GM18499 (cell line): ENCODE data around the gene TBX4.

Source experiments
- ATAC-seq: cut with Tn5 transposase; IDR thresholded peaks from one replicate; pipeline ENCODE4 v1.9.1; 2021; ENCODE audit warnings: moderate number of reproducible peaks; ENCODE audit not compliant: insufficient read depth, unreplicated experiment

TBX4 gene

DNA sequence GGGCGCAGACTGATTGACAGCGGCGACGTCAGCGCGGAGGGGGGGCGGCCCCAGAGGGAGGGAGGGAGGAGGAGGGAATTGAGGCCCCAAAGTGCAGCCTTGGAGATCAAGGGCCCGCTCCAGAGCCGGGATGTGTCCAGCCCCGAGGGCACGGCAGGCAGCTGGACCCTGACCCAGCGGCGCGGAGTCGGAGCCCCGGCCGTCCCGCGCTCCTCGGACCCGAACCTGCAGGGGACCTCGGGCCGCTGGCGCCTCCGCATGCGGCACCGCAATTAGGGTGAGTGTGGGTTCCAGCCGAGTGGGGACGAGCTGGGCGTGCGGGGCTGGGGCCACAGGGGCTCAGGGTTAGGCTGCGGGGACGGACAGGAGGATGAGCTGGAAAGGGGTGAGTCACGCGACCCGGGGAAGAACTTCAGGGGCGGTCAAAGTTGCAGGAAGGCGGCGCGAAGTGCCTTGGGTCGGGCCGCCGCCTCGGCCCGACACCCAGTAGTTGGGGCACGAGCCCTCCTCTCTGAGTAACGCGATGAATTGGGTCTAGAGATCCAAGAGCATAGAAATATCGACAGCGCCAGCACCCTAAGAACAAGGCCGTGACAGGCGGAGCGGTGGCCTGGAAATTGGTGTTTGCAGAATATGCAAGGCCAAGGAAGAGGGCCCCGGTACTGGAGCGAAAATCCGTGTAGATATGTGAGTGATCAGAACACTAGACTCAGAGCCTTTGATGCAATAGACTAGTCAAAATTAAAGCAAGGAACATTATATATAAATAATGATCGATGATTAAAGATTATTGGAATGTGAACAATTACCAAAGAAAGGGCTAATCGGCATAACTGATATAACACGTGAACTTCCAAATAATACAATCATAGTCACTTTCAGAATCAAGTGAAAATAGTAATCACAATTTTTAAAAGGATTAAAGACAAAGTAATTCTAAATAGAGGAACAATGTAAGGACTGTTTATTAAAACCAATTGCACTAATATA, at the start of gene TBX4:
Gene TBX4 (plus strand): TSS at position 122 of the 990 bp plus-strand sequence. CDS start 4,069 bp downstream, outside the sequence.
- ATAC-seq = no peak

GRCh38 chr17:61402978-61403800, 49.0 kb upstream of the TBX4 start:
- ATAC-seq = no peak

DNA sequence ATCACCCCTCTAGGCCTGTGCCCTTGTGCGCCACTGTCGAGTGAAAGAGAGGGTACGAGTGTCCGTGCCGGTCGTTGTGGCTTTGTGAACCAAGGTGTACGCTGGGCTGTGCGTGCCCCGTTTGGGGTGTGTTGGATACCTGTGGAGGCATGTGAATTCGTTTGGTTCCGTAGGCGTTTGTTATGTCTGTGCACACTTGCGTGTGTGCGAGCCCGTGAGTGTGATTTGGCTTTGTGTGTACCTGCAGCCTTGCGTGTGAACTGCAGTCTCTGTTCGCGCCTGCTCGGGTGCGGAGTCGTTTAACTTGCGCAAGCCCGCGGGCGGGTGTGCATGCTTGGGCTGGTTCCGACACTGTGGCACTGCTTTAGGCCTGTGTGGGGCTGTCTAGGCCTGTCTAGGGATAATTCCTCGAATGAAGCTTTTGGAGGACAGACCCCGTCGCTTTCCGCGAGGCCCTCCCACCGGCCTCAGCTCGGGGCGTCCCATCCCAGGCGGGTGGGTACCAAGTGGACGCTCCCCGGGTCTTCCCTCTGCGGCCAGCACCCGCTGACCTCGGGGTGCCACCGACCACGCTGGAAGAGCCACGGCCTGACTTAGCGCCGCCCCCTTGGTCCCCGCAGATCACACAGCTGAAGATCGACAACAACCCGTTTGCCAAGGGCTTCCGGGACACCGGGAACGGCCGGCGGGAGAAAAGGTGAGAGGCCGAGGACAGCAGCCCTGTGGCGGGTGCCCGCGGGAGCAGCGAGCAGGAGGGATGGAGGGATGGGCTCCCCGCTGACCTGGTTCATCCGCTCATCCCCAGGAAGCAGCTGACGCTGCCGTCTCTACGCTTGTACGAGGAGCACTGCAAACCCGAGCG, 48.2 kb upstream of the TBX4 start:
- no peak for ATAC-seq

GRCh38 chr17:61404663-61404912, 47.6 kb upstream of the TBX4 start:
- ATAC-seq = no peak

- no peak for ATAC-seq
Observed at GRCh38 chr17:61404913-61405685, 47.1 kb upstream of the TBX4 start.

- no peak for ATAC-seq
Observed at GRCh38 chr17:61405686-61406536, 46.3 kb upstream of the TBX4 start.

DNA sequence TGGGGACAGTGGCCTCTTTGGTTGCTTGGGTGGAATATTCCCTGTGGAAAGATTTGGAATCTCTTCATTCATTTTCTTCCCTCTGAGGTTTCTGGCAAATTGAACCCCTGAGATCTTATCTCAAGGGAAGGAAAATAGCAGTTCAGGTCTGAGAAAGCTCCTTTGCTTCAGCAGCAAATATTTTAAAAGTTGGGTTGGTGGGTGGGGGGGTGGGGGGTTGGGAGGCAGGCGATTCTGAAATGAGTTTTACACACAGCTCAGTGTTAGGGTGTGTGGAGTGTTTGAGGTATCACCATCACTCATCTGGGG, 45.7 kb upstream of the TBX4 start:
- ATAC-seq = no peak

- ATAC-seq = no peak
Observed at GRCh38 chr17:61406971-61407911, 45.0 kb upstream of the TBX4 start.

GRCh38 chr17:61408151-61409041, 43.8 kb upstream of the TBX4 start:
- ATAC-seq = no peak

DNA sequence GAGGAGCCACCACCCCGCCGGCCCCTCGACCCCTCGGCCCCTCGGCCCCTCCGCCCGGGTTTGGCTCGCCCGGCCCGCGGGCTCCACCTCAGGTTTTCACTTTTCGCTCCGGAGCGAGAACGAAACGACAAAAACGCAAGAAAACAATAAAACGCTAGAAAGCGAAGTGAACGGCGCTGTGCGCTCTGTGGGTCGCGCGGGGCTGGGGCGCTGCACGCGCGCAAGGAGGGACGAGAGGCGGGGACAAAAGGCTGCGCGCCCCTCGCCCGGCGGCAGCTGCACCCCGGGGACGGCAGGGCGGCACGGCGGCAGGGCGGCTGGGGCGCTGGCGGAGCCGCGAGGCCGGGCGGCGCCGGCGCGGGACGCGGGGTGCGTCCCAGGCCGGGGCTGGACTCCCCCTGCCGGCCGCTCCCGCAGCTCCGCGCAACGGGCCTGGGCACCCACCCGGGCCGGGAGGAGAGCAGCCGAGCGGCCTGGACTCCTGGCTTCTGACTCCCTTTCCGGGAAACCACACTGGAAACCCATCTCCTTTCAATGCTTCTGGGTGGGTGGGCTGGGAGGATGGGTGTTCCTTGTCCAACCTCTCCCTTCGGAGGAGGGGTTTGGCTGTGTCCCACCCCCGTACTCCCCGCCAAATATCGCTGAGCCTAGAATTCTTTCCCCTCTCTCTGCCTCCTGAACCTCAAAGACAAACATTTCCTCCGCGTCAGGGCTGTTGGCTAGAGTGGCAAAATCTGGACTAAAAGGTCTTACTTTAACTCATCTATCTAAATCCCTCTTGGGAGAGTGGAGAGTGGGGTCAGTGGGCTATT, 42.7 kb upstream of the TBX4 start:
- no peak for ATAC-seq

DNA sequence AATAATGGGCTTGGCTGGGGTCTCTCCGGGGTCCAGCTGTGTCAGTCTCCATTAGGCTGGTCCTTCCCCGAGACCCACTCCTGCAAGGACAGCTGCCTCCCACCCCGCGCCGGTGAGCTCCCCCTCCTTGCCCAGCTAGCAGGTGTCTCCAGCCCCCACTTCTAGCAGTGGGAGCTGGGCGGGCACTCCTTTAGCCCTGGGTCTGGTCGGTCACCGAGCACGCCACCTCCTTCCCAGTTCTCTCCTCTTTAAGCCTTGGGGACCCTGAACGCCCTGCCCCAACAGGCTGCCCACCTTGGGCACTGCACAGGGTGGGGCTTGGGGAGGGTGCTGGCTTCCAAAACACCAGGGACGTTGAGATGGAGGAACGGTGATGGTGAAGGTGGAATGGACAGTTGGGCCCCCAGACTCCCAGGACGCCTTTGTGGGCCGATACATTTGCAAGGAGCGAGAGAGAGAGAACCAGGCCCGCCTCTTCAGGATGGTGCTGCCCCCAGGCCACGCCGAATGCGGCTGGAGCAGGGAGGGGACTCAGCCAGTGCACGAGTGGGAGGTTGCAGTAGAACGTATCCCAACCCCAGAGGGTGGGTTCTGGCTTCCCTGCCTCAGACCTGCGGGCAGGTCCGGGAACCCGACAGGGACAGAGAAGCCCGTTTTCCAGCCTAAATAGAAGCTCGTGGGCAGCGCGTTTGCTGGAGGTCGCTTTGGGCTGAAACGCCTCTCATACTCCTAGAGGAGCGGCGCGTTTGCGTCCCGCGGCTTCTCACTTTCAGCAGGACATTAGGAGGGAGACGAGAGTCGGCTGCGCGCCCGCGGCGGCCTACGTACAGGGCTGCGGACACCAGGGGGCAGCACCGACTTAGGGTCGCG, 41.8 kb upstream of the TBX4 start:
- ATAC-seq = no peak

- no peak for ATAC-seq
Observed at GRCh38 chr17:61411011-61411260, 41.3 kb upstream of the TBX4 start.

DNA sequence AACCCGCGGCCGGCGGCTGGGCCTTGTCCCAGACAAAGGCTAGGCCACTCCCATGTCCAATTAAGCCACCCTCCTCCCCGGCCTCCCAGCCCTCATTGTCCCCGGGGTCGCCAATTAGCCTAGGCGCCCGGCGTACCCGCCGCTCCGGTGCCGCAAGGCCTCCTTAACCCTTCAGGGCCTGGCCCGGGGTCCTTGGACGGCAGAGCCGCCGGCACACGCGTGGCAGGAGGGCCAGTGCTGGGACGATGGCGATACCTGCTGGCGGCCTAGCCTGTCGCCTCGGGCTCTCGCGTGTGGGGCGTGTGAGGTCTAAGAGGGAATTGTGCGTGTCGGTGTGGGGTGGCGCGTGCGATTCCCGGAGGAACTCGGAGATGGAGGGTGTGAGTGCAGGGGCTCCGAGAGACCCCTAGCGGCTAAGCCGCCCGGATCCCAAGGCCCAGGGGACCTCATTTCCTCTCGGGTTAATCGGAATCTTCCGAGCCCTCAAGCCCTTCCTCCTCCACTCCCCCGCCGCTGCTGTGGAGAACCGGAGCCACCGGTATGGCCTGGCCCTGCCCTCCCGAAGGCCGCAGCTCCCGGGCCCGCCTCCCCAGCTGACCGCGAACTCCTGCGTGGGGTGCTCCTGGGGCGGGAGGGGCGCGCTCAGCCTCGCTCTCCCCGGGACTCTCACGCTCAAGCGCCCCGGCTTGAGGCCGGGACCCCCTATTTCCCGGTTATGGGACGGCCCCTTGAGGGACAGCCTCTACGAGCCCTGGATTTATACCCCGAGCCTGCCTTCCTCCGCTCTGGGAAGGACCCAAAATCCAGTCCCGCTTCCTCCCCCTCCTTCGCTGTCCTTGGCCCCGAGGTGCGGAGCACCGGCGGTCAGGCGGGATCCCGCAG, 40.7 kb upstream of the TBX4 start:
- no peak for ATAC-seq

GRCh38 chr17:61412143-61412859, 39.9 kb upstream of the TBX4 start:
- ATAC-seq = peak; percentile 40
